Keratinocyte (primary cell): ENCODE measurements around the gene TMEM135. TPM values are rescaled to one million over a fixed set of nuclear protein-coding genes. Genes with fewer than 3 reads are reported as not detected.

Experiments
- DNase-seq: peaks from one replicate; pipeline ENCODE4 v3.0.0-alpha.2; 2011; ENCODE audit warnings: low read depth, missing footprints, low spot score
- FAIRE-seq: peaks from 2 replicates; lab custom pipeline; 2011; peaks lifted over from hg19 to GRCh38; lab: Jason Lieb, UNC
- H2AFZ ChIP-seq: 2 replicates; pipeline ENCODE4 v1.6.0; 2012; ENCODE audit warnings: low read length, control low read depth, inconsistent platforms; ENCODE audit not compliant: control insufficient read depth
- H3K27ac ChIP-seq: 2 replicates; pipeline ENCODE4 v1.5.1; 2011; ENCODE audit warnings: low read length; ENCODE audit not compliant: control insufficient read depth, insufficient read depth
- H3K27me3 ChIP-seq: 3 replicates; pipeline ENCODE4 v1.6.0; 2011; ENCODE audit warnings: low read length; ENCODE audit not compliant: control insufficient read depth, insufficient read depth; ENCODE audit errors: extremely low read depth
- H3K36me3 ChIP-seq, 2 experiments: 2 replicates in 1 of 2; 3 replicates in 1 of 2; pipeline ENCODE4 v1.5.1; 2011; ENCODE audit warnings: low read length in 2 of 2, mild to moderate bottlenecking in 1 of 2; ENCODE audit not compliant: control insufficient read depth in 2 of 2, insufficient read depth in 2 of 2; ENCODE audit errors: extremely low read depth in 1 of 2
- H3K4me1 ChIP-seq: 3 replicates; pipeline ENCODE4 v1.5.1; 2011; ENCODE audit warnings: low read length; ENCODE audit not compliant: control insufficient read depth, insufficient read depth; ENCODE audit errors: extremely low read depth
- H3K4me2 ChIP-seq: 3 replicates; pipeline ENCODE4 v1.6.0; 2011; ENCODE audit warnings: low read depth, low read length; ENCODE audit not compliant: control insufficient read depth, insufficient read depth; ENCODE audit errors: extremely low read depth
- H3K4me3 ChIP-seq, 3 experiments: fragments of 200-600 bp in 1 of 3; sonication (generic) in 1 of 3; 2 replicates in 2 of 3; 3 replicates in 1 of 3; pipeline ENCODE4 v1.5.1; 2011 to 2016; ENCODE audit warnings: low read length in 3 of 3, mild to moderate bottlenecking in 3 of 3, control low read depth in 2 of 3, inconsistent platforms in 1 of 3, low read depth in 1 of 3, mixed read lengths in 1 of 3, mixed run types in 1 of 3, moderate library complexity in 1 of 3; ENCODE audit not compliant: control insufficient read depth in 2 of 3, insufficient read depth in 2 of 3; ENCODE audit errors: extremely low read depth in 1 of 3
- H3K79me2 ChIP-seq: 2 replicates; pipeline ENCODE4 v1.6.0; 2012; ENCODE audit warnings: low read length; ENCODE audit not compliant: control insufficient read depth, insufficient read depth
- H3K9ac ChIP-seq: 3 replicates; pipeline ENCODE4 v1.6.0; 2011; ENCODE audit warnings: low read length; ENCODE audit not compliant: control insufficient read depth, insufficient read depth; ENCODE audit errors: extremely low read depth
- H3K9me1 ChIP-seq: 3 replicates; pipeline ENCODE4 v1.6.0; 2011; ENCODE audit warnings: low read length; ENCODE audit not compliant: control insufficient read depth, insufficient read depth; ENCODE audit errors: extremely low read depth
- H3K9me3 ChIP-seq: 2 replicates; pipeline ENCODE4 v1.5.1; 2012; ENCODE audit warnings: low read depth, low read length; ENCODE audit not compliant: control insufficient read depth
- H4K20me1 ChIP-seq: 3 replicates; pipeline ENCODE4 v1.6.0; 2011; ENCODE audit warnings: low read length; ENCODE audit not compliant: control insufficient read depth, insufficient read depth; ENCODE audit errors: extremely low read depth
- EZH2 ChIP-seq: IDR thresholded peaks from one replicate; pipeline ENCODE4 v1.6.1; 2012; ENCODE audit warnings: inconsistent platforms, mild to moderate bottlenecking, low read length, moderate library complexity
- dilution Hi-C: fragments of 300-500 bp; cut with MboI; formaldehyde crosslinking; loops from one replicate; pipeline ENCODE4 v1.7.0; 2020; ENCODE audit warnings: low sequenced_read_pairs; ENCODE audit not compliant: extremely low pct_ligation_motif_present
- polyA plus RNA-seq, 5 experiments: library from polyadenylated mRNA; depleted of rRNA in 3 of 5; stranded (reverse) in 3 of 5; stranded (forward) in 1 of 5; unstranded in 1 of 5; fragments of >200 nt; gene quantifications; 1 replicate in 1 of 5; 2 replicates in 3 of 5; 3 replicates in 1 of 5; pipeline versions ENCODE4 v1.2.1 to v1.2.3, GENCODE V29; 2011 to 2012; ENCODE audit warnings: missing spikeins in 2 of 5, low read depth in 1 of 5, low replicate concordance in 1 of 5
- TF ChIP-seq, protein P1 (sequence below), 3 experiments: IDR thresholded peaks in 1 of 3; conservative IDR thresholded peaks in 1 of 3; optimal IDR thresholded peaks in 1 of 3; 2 replicates in 2 of 3; 3 replicates in 1 of 3; pipeline versions ENCODE3 to v1.5.1; 2011; ENCODE audit warnings: low read length in 3 of 3, mild to moderate bottlenecking in 3 of 3, moderate library complexity in 2 of 3, control low read depth in 1 of 3, inconsistent platforms in 1 of 3; ENCODE audit not compliant: insufficient read depth in 2 of 3; ENCODE audit errors: extremely low read depth in 1 of 3

TMEM135 gene
- polyA plus RNA-seq, 1 donor (not counting 4 experiments of a cell fraction or from before 2014, with no cell fraction given) = 15.0 TPM

DNA sequence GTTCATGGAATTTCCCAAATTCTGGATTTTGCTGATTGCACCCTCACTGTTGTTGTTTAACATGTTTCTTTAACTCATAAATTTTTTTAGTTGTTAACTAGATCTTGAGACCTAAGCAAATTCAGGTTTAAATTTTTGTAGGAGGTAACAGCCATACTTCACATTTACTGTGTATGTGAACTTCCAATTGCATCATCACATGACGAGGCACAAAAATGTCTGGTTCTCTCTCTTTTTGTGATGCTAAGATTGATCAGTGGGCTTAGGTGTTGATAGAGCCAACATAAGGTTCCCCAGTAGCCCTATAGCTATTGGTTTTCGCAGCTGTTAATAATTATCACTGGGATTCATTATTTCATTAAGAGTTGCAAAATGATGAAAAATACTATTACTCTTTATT, 277.5 kb downstream of the TMEM135 start:
- DNase-seq = no peak
- Histone ChIP-seq H3K9me1 (no peaks in the 10 kb centered on the region), H3K36me3 (no peaks in the 10 kb centered on the region), H3K27me3 (no peaks in the 10 kb centered on the region), H3K4me1 (peaks cover 3% of the 10 kb centered on the region), H3K9me3 (no peaks in the 10 kb centered on the region), H2AFZ (no peak overlapping the region), H3K4me2 (no peak overlapping the region), H3K9ac (no peak overlapping the region), H4K20me1 (no peaks in the 10 kb centered on the region), H3K4me3 (no peak overlapping the region), H3K27ac (no peak overlapping the region), H3K79me2 (no peaks in the 10 kb centered on the region)
- TF ChIP-seq EZH2 = no peak
- TF ChIP-seq, protein P1, sequence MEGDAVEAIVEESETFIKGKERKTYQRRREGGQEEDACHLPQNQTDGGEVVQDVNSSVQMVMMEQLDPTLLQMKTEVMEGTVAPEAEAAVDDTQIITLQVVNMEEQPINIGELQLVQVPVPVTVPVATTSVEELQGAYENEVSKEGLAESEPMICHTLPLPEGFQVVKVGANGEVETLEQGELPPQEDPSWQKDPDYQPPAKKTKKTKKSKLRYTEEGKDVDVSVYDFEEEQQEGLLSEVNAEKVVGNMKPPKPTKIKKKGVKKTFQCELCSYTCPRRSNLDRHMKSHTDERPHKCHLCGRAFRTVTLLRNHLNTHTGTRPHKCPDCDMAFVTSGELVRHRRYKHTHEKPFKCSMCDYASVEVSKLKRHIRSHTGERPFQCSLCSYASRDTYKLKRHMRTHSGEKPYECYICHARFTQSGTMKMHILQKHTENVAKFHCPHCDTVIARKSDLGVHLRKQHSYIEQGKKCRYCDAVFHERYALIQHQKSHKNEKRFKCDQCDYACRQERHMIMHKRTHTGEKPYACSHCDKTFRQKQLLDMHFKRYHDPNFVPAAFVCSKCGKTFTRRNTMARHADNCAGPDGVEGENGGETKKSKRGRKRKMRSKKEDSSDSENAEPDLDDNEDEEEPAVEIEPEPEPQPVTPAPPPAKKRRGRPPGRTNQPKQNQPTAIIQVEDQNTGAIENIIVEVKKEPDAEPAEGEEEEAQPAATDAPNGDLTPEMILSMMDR (optimal IDR thresholded peaks at IDR 0.05 in 1 of 3, IDR thresholded peaks at IDR 0.05 in 1 of 3, conservative IDR thresholded peaks at IDR 0.05 in 1 of 3; ENCODE audit: extremely low read depth in 1 of 3, insufficient read depth in 2 of 3, low read length in 3 of 3) = no peak
- FAIRE-seq = no peak
- dilution Hi-C loops = no loop called here

DNA sequence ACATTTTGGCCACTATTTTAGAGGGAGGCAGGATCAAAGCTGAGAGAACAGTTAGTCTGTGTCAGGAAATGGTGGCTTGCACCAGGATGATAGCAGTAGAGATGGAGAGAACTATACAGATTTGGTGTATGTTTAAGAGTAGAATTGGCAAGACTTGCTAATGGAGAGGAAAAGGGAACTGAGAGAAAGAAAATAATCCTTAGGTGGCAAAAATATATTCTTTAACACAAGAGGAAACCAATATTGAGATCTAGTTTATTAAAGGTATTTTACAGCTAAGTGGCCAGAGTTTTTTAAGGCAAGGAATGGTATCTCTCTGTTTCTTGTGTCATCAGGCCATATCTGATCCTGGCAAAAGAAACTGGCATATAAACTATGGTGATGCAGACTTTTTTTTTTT, 278.8 kb downstream of the TMEM135 start:
- Histone ChIP-seq H3K36me3 (no peaks in the 10 kb centered on the region), H3K4me3 (no peak overlapping the region), H3K27me3 (no peaks in the 10 kb centered on the region), H3K27ac (no peak overlapping the region), H4K20me1 (no peaks in the 10 kb centered on the region), H3K9ac (no peak overlapping the region), H3K79me2 (no peaks in the 10 kb centered on the region), H3K4me1 (no peaks in the 10 kb centered on the region), H3K4me2 (no peak overlapping the region), H3K9me3 (no peaks in the 10 kb centered on the region), H2AFZ (no peak overlapping the region), H3K9me1 (no peaks in the 10 kb centered on the region)
- no peak for DNase-seq
- TF ChIP-seq, protein P1 (optimal IDR thresholded peaks at IDR 0.05 in 1 of 3, IDR thresholded peaks at IDR 0.05 in 1 of 3, conservative IDR thresholded peaks at IDR 0.05 in 1 of 3; ENCODE audit: extremely low read depth in 1 of 3, insufficient read depth in 2 of 3, low read length in 3 of 3) = no peak
- TF ChIP-seq EZH2 = no peak
- FAIRE-seq = no peak
- dilution Hi-C loops = no loop called here
